Stimulated activated CD4-positive, alpha-beta T cell treated with anti-CD3 and anti-CD28 coated beads, Interleukin-1b, Interleukin-23, amount 100 ng/mL, for 24 hours (primary cell): ENCODE measurements around the gene PRR7.
"Not testable (repeated sequence)": the region's sequence is repeated elsewhere in the genome, so short reads cannot be mapped to it uniquely, and the experiment has no call there.

ENCODE experiments used
- DNase-seq, 4 experiments: peaks; one replicate each; pipeline ENCODE4 v3.0.0-alpha.2; 2020; ENCODE audit warnings: low read depth in 4 of 4, low spot score in 1 of 4

The PRR7 gene

DNA sequence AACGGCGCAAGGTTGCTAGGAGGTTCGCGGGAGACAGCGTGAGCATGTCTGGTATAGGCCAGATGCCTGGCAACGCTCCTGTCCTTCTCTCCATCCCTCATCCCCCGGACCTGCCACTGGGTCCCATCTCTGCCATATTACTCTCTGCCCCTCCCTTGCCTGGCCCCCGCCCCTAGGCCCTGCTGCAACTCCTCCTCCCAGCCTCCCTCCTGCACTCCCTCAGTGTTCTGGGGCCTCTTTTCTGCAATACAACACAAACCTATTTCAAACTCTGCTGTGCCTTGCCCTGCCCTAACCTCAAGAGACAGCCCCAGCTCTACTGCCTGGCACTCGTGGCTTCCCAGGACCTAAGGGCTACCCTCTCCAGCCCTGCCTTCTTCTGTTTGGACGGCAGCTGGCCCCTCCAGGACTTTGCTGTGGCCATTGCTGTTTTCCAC, 35.8 kb downstream of the PRR7 start:
- no peak for DNase-seq

GRCh38 chr5:177483042-177483441, 36.4 kb downstream of the PRR7 start:
- no peak for DNase-seq

- DNase-seq: no peak
Observed at GRCh38 chr5:177483994-177484901, 37.6 kb downstream of the PRR7 start.

DNA sequence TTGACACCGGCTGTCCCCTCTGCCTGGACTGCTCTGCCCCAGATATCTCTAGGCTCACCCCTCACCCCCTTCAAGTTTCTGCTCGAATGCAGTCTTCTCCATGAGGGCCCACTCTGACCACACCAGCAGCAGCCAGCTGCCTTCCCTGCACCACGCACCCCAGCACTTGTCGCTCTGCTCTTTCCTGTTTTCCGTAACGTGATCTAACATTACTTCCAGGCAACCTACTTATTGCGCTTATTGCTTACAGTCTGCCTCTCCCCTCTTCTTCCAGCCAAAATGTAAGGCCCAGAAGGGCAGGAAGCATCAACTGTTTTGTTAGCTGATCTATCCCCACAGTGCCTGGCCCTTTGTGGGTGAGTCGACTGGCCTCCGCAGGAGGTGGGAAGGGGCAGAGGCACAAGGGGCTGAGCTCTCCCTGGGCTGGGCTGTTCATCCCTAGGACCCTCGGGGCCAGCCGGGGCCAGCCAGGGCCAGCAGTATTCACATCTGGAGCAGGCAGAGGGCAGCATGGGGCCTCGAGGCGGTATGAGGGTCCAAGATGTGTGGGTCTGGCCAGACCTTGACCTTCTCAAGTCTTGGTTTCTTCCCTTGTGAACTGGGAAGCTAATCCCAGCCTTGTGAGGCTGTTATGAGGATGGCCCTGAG, 38.4 kb downstream of the PRR7 start:
- DNase-seq: no peak

- not testable (repeated sequence) for DNase-seq
Observed at GRCh38 chr5:177485753-177486152, 39.1 kb downstream of the PRR7 start.

DNA sequence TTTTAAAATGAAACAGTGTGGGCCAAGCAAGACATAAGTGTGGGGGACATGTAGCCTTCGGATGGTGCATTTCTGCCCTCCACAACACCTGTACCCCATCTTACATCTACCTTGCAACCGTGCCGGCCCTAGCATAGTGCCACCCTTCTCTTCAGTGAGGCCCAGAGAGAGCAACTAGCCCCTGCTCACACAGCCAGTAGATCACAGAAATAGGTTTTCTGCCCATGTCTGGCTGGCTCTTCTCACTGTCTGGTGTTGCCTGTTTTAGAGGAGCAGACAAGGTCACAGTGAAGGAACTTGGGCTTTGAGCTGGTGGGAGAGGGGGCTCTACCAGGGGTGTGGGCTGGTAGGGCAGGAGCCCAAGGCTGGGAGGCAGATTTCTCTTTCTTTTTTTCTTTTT, 39.6 kb downstream of the PRR7 start:
- no peak for DNase-seq

- DNase-seq: no peak
Observed at GRCh38 chr5:177487144-177487543, 40.5 kb downstream of the PRR7 start.

- DNase-seq: no peak
Observed at GRCh38 chr5:177487975-177488374, 41.4 kb downstream of the PRR7 start.

GRCh38 chr5:177489119-177489716, 42.6 kb downstream of the PRR7 start:
- no peak for DNase-seq

- DNase-seq: no peak
Observed at GRCh38 chr5:177490311-177490991, 43.8 kb downstream of the PRR7 start.

GRCh38 chr5:177490992-177491391, 44.4 kb downstream of the PRR7 start:
- no peak for DNase-seq

DNA sequence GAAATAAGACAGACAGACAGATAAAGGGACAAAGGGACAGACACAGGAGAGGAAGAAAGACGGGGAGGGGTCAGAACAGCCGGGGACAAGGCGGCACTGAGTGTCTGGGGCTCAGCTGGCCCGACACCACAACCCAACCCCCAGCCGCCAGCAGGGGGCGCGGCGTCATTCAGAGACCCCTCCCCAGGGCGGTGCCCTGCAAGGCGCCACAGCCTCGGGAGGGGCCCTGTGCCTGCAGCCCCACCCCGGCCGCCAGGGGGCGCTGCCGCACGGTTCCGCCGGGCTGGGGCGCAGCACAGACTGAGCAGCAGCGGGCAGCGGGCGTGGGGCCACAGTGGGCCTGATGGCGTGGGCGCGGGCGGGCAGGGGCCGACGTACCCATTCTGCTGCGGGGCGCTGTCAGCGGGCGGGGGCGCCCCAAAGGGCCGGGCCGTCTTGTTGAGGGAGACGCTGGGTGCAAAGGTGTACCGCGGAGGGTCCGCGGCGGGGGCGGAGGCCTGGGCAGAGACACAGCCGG, 44.9 kb downstream of the PRR7 start:
- no peak for DNase-seq

- DNase-seq: no peak
Observed at GRCh38 chr5:177491983-177492746, 45.6 kb downstream of the PRR7 start.

GRCh38 chr5:177492841-177493240, 46.2 kb downstream of the PRR7 start:
- no peak for DNase-seq

GRCh38 chr5:177493795-177494345, 47.3 kb downstream of the PRR7 start:
- no peak for DNase-seq

DNA sequence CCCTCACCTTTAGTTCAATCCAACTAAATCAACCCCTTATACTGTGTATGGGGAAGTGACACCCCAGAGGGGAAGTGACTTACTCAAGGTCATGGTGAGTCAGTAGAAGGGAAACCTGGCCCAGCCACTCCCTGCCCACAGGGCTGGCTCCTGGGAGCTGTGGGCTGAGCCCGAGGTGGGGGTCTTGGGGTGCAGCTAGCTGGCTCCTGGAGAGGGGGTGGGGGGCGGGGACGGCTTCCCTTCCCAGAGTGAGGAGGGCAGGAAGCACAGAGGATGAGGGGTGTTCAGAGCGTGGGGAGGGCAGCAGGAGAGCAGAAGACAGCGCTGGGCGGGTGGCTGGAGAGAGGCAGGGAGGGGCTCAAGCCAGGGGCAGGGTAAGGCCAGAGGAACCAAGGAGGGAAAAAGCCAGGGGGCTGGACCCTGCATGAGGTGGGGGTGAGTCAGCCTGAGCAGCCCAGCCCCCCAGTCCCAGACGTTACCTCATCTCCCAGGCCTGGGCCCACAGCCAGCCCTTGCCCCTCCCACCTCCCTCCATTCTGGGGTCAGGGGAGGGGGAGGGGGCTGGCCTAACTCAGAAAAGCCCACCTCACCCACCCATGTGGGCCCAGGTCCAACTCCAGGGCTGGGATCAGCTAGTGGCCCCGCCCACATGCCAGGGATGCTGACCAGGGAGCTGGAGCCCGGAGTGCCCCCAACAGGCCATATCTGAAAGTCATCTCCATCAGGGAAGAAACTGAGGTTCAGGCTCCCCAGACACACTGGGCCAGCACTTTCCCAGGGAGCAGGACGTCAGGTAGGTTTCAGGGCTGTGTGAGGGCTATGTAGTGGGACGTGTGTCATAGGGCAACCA, 48.0 kb downstream of the PRR7 start:
- DNase-seq: no peak

DNA sequence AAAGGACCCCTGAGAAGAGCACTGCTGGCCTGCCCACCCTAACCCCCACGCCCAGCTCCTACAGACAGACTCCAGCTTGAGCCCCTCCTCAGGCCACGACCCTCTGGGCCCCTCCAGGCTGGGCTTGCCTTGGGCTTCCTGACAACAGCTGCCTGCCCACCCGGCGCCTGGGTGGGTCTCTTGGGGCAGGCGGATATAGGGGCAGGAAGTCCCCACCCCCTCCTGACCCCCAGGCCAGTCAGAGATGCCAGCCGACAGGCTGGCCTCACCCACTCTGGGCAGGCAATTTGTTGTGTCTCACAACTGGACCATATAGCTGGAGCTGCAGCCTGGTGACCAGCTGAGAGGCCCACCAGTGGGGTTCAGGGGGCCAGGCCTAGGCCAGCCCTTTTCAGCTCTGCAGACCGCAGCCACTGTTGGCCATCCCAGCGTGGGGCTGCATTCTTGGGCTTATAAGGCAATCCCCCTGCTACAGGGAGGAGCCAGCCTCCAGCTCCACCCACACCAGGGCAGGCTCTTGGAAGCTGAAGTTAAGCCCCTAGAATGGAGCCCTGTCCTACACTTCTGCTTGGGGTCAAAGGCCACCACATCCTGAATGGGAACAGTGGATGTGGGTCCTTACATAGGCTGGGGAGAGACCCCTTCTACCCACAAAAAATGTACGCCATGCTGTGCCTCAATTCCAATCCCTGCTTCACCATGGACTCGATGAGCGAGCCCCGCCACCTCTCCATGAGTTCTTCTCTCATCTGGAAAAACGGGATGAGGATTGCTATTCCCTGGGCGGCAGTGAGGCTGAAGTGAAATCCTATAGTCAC, 48.8 kb downstream of the PRR7 start:
- no peak for DNase-seq

- DNase-seq: no peak
Observed at GRCh38 chr5:177496070-177496726, 49.6 kb downstream of the PRR7 start.
